ENCODE data around the gene SLCO3A1.

DNA sequence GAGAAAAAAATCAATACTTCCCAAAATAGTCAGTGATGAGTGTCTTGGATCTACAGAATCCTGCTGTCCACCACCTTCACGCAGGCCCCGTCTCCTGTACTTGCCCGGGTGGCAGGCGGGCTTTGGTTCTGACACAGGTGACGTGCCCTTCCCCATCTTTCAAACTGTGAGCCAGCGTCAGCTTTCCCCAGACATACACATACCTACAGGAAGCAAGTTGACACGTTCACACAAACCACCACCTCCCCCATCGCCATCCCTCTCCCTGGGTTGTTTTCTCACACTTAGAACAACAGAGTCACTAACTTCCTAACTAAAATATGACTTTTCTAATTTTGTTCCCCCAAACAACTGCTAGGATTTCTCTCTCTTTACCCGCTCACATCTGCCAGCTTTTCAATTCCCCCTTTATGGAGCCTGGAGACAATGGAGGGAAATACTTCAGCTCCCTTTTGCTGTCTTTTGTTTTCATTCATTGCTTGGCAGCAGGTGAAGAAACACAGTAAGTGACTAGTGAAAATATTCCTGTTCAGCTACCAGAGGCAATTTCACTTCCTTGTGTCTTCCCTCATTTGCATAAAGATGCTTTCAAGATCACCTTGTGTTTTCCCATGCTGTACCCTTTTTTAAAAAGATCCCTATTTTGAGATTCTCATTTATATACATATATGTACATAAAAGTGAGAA lies 248.3 kb downstream of the SLCO3A1 start:
- TF ChIP-seq, protein P1, sequence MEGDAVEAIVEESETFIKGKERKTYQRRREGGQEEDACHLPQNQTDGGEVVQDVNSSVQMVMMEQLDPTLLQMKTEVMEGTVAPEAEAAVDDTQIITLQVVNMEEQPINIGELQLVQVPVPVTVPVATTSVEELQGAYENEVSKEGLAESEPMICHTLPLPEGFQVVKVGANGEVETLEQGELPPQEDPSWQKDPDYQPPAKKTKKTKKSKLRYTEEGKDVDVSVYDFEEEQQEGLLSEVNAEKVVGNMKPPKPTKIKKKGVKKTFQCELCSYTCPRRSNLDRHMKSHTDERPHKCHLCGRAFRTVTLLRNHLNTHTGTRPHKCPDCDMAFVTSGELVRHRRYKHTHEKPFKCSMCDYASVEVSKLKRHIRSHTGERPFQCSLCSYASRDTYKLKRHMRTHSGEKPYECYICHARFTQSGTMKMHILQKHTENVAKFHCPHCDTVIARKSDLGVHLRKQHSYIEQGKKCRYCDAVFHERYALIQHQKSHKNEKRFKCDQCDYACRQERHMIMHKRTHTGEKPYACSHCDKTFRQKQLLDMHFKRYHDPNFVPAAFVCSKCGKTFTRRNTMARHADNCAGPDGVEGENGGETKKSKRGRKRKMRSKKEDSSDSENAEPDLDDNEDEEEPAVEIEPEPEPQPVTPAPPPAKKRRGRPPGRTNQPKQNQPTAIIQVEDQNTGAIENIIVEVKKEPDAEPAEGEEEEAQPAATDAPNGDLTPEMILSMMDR (IDR thresholded peaks at IDR 0.05; ENCODE audit: low read depth, low read length, missing input control) = no peak
- no peak for TF ChIP-seq SP1 (IDR thresholded peaks at IDR 0.05)
